ENCODE measurements around the gene ZFP36L2. TPM values are rescaled to one million over a fixed set of nuclear protein-coding genes. Genes with fewer than 3 reads are reported as not detected.

Gene ZFP36L2
- total RNA-seq, 1 donor = 144 TPM

- H3K9me3 ChIP-seq (ENCODE audit: low read depth, low read length) = no peaks in the 10 kb centered on the region
- H3K27me3 ChIP-seq (ENCODE audit: insufficient read depth, low read length) = no peaks in the 10 kb centered on the region
- peaks cover 48% of the 10 kb centered on the region for H3K4me1 ChIP-seq (ENCODE audit: insufficient read depth, low read length)
- peak overlapping the region; percentile 99 for H3K4me3 ChIP-seq (ENCODE audit: low read length)
Observed at GRCh38 chr2:43221763-43222474, 4.5 kb downstream of the ZFP36L2 start.

GRCh38 chr2:43221124-43221762 is 5.2 kb downstream of the ZFP36L2 start:
- Histone ChIP-seq H3K4me3 (ENCODE audit: low read length) (peak overlapping the region; percentile 99), H3K4me1 (ENCODE audit: insufficient read depth, low read length) (peaks cover 49% of the 10 kb centered on the region), H3K27me3 (ENCODE audit: insufficient read depth, low read length) (no peaks in the 10 kb centered on the region)

GRCh38 chr2:43220760-43221123 is 5.7 kb downstream of the ZFP36L2 start:
- H3K4me1 ChIP-seq (ENCODE audit: insufficient read depth, low read length) = peaks cover 54% of the 10 kb centered on the region
- H3K27me3 ChIP-seq (ENCODE audit: insufficient read depth, low read length) = no peaks in the 10 kb centered on the region
- peak overlapping the region; percentile 99 for H3K4me3 ChIP-seq (ENCODE audit: low read length)
- no peaks in the 10 kb centered on the region for H3K9me3 ChIP-seq (ENCODE audit: low read depth, low read length)

More at GRCh38 chr2:43221124-43221762, 5.2 kb downstream of the ZFP36L2 start:
- no peaks in the 10 kb centered on the region for H3K9me3 ChIP-seq (ENCODE audit: low read depth, low read length)

- Histone ChIP-seq H3K4me3 (ENCODE audit: low read length) (peak overlapping the region; percentile 99), H3K4me1 (ENCODE audit: insufficient read depth, low read length) (peaks cover 59% of the 10 kb centered on the region), H3K9me3 (ENCODE audit: low read depth, low read length) (no peaks in the 10 kb centered on the region), H3K27me3 (ENCODE audit: insufficient read depth, low read length) (no peaks in the 10 kb centered on the region)
Observed at GRCh38 chr2:43220229-43220751, 6.1 kb downstream of the ZFP36L2 start.

- Histone ChIP-seq H3K27me3 (ENCODE audit: insufficient read depth, low read length) (no peaks in the 10 kb centered on the region), H3K4me1 (ENCODE audit: insufficient read depth, low read length) (peaks cover 66% of the 10 kb centered on the region), H3K9me3 (ENCODE audit: low read depth, low read length) (no peaks in the 10 kb centered on the region), H3K4me3 (ENCODE audit: low read length) (peak overlapping the region; percentile 99)
Observed at GRCh38 chr2:43219383-43220228, 6.8 kb downstream of the ZFP36L2 start.

- peaks cover 73% of the 10 kb centered on the region for H3K4me1 ChIP-seq (ENCODE audit: insufficient read depth, low read length)
- peak overlapping the region; percentile 99 for H3K4me3 ChIP-seq (ENCODE audit: low read length)
- H3K27me3 ChIP-seq (ENCODE audit: insufficient read depth, low read length) = no peaks in the 10 kb centered on the region
- no peaks in the 10 kb centered on the region for H3K9me3 ChIP-seq (ENCODE audit: low read depth, low read length)
Observed at GRCh38 chr2:43218702-43219382, 7.6 kb downstream of the ZFP36L2 start.

- Histone ChIP-seq H3K4me1 (ENCODE audit: insufficient read depth, low read length) (peaks cover 79% of the 10 kb centered on the region), H3K27me3 (ENCODE audit: insufficient read depth, low read length) (no peaks in the 10 kb centered on the region), H3K4me3 (ENCODE audit: low read length) (peak overlapping the region; percentile 99), H3K9me3 (ENCODE audit: low read depth, low read length) (no peaks in the 10 kb centered on the region)
Observed at GRCh38 chr2:43218155-43218701, 8.2 kb downstream of the ZFP36L2 start.

- no peaks in the 10 kb centered on the region for H3K9me3 ChIP-seq (ENCODE audit: low read depth, low read length)
- H3K4me1 ChIP-seq (ENCODE audit: insufficient read depth, low read length) = peaks cover 87% of the 10 kb centered on the region
- no peak overlapping the region for H3K4me3 ChIP-seq (ENCODE audit: low read length)
- H3K27me3 ChIP-seq (ENCODE audit: insufficient read depth, low read length) = no peaks in the 10 kb centered on the region
Observed at GRCh38 chr2:43217228-43218154, 8.9 kb downstream of the ZFP36L2 start.

- H3K4me1 ChIP-seq (ENCODE audit: insufficient read depth, low read length) = peaks cover 90% of the 10 kb centered on the region
- H3K4me3 ChIP-seq (ENCODE audit: low read length) = no peak overlapping the region
- no peaks in the 10 kb centered on the region for H3K9me3 ChIP-seq (ENCODE audit: low read depth, low read length)
- H3K27me3 ChIP-seq (ENCODE audit: insufficient read depth, low read length) = no peaks in the 10 kb centered on the region
Observed at GRCh38 chr2:43216629-43217028, 9.8 kb downstream of the ZFP36L2 start.

- Histone ChIP-seq H3K4me1 (ENCODE audit: insufficient read depth, low read length) (peaks cover 91% of the 10 kb centered on the region), H3K4me3 (ENCODE audit: low read length) (no peak overlapping the region), H3K27me3 (ENCODE audit: insufficient read depth, low read length) (no peaks in the 10 kb centered on the region), H3K9me3 (ENCODE audit: low read depth, low read length) (no peaks in the 10 kb centered on the region)
Observed at GRCh38 chr2:43215673-43216255, 10.6 kb downstream of the ZFP36L2 start.

- H3K27me3 ChIP-seq (ENCODE audit: insufficient read depth, low read length) = no peaks in the 10 kb centered on the region
- H3K4me3 ChIP-seq (ENCODE audit: low read length) = no peak overlapping the region
- no peaks in the 10 kb centered on the region for H3K9me3 ChIP-seq (ENCODE audit: low read depth, low read length)
- peaks cover 93% of the 10 kb centered on the region for H3K4me1 ChIP-seq (ENCODE audit: insufficient read depth, low read length)
Observed at GRCh38 chr2:43214253-43214652, 12.2 kb downstream of the ZFP36L2 start.

GRCh38 chr2:43212931-43213330 is 13.5 kb downstream of the ZFP36L2 start:
- no peaks in the 10 kb centered on the region for H3K9me3 ChIP-seq (ENCODE audit: low read depth, low read length)
- peaks cover 90% of the 10 kb centered on the region for H3K4me1 ChIP-seq (ENCODE audit: insufficient read depth, low read length)
- H3K4me3 ChIP-seq (ENCODE audit: low read length) = no peak overlapping the region

GRCh38 chr2:43212216-43212835 is 14.1 kb downstream of the ZFP36L2 start:
- no peaks in the 10 kb centered on the region for H3K27me3 ChIP-seq (ENCODE audit: insufficient read depth, low read length)
- no peak overlapping the region for H3K4me3 ChIP-seq (ENCODE audit: low read length)
- no peaks in the 10 kb centered on the region for H3K9me3 ChIP-seq (ENCODE audit: low read depth, low read length)
- peaks cover 89% of the 10 kb centered on the region for H3K4me1 ChIP-seq (ENCODE audit: insufficient read depth, low read length)

More at GRCh38 chr2:43212931-43213330, 13.5 kb downstream of the ZFP36L2 start:
- H3K27me3 ChIP-seq (ENCODE audit: insufficient read depth, low read length) = no peaks in the 10 kb centered on the region

Measured in mononuclear cell (primary cell).